GM21515 (cell line): ENCODE measurements around the gene ST6GALNAC3.
"Not testable (repeated sequence)": the region's sequence is repeated elsewhere in the genome, so short reads cannot be mapped to it uniquely, and the experiment has no call there.

Source experiments
- ATAC-seq: cut with Tn5 transposase; IDR thresholded peaks from one replicate; pipeline ENCODE4 v1.9.1; 2021; ENCODE audit not compliant: unreplicated experiment

Gene ST6GALNAC3

GRCh38 chr1:76317299-76317900 lies 242.9 kb downstream of the ST6GALNAC3 start:
- no peak for ATAC-seq

DNA sequence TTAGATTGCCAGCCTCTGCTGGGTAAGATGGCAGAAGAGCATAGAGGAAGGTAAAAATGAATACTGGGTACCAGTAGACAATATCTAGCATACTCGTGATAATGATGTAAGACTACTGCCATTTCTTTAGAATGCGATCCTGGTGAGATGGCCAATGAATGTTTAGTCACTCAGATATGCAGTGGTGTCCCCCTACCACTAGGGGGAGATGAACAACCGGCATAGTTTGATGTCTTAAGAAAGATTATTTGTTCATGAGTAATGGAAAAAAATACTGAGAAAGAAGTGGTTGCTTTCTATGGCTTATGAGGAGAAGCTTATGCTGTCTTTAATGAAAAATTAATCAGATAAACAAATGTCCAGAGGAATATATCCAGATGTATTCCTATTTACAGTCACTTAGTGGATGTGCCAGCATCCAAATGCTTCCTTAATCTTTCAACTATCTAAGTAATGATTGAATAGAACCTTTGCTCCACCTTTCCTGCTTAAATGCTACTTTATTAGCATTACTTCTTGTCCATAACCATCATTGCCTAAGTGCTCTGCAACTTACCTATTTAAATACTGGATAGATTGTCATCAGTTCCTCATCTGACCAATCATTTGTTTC lies 256.6 kb downstream of the ST6GALNAC3 start:
- ATAC-seq, result peak; percentile 89

GRCh38 chr1:76335882-76336281 lies 261.3 kb downstream of the ST6GALNAC3 start:
- ATAC-seq, result no peak

- no peak for ATAC-seq
Measured at GRCh38 chr1:76336931-76337371, 262.4 kb downstream of the ST6GALNAC3 start.

GRCh38 chr1:76337542-76338219 lies 263.1 kb downstream of the ST6GALNAC3 start:
- ATAC-seq, result no peak

- no peak for ATAC-seq
Measured at GRCh38 chr1:76340056-76340455, 265.5 kb downstream of the ST6GALNAC3 start.

GRCh38 chr1:76341816-76342215 lies 267.3 kb downstream of the ST6GALNAC3 start:
- not testable (repeated sequence) for ATAC-seq

DNA sequence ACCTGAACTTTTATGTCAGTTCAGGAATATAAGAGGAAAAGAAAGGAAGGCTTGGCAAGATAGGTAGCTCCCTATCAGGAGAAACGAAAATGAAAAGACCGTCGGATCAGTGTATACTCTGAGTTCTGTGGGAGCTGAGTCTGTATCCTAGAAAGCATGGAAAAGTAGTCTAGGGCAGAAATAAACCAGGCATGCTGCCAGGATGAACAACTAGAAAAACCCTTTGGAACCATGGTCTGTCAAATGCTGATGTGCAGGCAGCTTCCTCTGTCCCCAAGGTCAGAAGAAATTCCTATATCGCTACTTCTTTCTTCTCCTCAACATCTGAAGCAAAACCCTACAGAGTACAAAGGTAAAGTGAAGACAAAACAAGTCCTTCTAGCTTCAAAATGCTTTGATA lies 268.8 kb downstream of the ST6GALNAC3 start:
- no peak for ATAC-seq

DNA sequence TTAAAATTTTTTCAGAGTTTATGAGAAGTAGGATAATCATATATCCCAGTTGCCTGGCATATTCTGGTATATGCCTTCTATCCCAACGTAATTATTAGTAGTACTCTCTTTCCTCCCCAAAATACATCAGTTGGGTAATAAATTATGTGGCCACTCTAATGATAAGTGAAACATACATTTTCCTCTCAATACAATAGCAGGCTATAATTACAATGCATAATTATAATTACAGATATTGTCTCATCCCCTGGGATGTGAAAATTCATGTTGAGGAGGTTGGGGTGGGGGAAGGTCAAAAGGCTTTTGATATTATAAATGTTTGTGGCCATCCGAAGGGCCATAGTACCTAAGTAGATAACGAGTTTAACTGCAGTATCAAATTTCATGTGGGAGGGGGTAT lies 277.1 kb downstream of the ST6GALNAC3 start:
- ATAC-seq, result no peak

DNA sequence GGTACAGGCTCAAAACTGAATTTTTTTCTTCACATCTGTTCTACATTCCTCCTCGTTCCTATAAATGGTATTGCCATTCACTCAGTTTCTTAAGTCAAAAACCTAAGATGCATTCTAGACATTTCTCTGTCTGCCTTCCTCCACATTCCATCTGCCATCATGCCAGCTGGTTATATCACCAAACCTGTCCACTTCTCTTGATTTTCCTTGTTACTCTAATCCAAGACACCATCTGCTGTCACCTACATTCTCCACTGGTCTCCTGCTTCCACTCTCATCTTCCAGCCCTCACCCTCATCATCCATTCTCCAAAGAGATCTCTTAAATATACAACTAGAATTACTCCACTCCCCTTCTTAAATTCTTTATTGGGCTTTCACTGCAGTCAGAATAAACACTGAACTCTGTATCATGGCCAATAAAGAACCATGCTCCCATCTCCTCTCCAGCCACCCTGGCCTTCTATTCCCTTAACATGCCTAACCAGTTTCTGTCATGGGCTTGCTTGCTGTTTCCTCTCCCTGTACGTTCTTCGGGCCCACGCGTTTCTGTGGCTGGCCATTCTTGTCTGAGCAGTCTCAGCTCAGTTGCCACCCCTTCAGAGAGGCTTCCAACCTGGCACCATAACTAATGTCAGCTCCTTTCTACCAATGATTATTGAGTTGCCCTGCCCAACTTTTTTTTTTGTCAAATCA lies 278.3 kb downstream of the ST6GALNAC3 start:
- ATAC-seq, result no peak

DNA sequence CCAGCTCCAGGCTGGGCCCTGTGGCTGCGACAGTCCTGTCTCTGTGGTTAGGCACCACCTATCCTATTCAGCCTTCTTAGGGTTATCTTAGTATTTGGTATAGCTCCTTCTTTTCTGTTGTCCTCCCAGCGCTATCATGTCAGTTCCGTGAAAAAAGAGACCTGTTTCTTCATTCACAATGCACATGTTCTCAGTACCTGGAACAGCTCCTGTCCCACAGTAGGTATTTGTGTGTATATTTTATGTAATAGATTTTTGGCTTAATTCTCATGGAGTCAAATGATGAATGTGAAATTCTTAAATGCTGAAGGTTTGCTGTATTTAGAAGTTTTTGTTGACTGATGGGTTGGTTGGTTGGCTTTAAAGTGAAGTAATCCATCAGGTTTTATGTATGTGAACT lies 279.7 kb downstream of the ST6GALNAC3 start:
- ATAC-seq, result no peak

- no peak for ATAC-seq
Measured at GRCh38 chr1:76366726-76367125, 292.2 kb downstream of the ST6GALNAC3 start.

DNA sequence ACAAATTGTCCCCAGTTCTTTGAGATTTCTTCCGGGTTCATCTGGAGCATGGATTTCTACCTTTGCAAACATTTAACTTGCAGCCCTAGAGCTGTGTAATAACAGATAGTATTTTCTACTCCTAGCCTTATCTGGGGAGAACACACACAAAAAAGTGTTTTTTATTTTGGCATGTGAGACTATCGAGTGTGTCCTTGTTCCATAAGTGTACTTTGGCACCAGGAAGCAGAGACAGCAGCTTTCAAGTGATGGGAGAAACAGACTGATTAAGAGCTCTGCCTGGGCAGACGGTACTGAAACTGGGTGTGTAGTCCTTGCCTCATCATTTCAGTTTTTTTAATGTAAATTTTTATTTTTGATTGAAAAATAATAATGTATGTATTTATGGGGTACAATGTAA lies 297.4 kb downstream of the ST6GALNAC3 start:
- no peak for ATAC-seq

DNA sequence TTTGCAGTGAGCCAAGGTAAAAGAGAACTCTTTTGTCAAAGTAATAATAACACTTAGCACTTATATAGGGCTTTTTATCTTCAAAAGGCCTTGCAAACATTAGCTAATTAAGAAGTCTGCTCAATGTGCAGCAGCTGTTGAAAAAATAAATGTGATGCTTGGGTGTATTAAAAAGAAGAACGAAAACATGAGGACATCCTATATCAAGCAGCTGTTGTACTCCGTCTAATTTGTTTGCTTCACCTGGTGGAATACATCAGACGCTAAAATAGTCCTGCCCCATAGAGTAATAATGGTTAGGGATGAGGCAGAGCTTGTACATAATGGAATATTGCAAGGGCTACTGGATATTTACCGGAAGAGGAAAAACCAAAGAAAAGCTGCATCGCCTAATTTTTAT lies 299.5 kb downstream of the ST6GALNAC3 start:
- ATAC-seq, result no peak

GRCh38 chr1:76377247-76377646 lies 302.7 kb downstream of the ST6GALNAC3 start:
- no peak for ATAC-seq

- ATAC-seq, result no peak
Measured at GRCh38 chr1:76379506-76379905, 305.0 kb downstream of the ST6GALNAC3 start.

GRCh38 chr1:76381450-76382097 lies 307.0 kb downstream of the ST6GALNAC3 start:
- ATAC-seq, result no peak

DNA sequence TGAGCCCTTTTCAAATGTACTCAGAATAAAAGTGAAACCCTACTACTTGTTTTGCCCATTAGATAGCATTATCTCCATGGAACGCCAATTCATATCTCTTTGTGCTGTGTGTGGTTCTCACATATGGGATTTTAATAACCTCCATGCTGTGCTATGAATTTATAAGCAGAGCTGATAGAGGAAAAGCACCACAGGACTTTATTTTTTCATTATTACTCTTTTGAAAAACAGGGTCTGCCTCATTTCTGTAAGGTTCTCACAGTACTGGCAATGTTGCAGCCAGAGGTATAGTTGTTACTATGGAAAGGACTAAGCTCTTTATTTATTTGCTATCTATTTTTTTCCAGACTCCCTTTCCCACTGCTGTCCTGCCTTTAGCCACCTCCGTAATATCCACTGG lies 313.7 kb downstream of the ST6GALNAC3 start:
- ATAC-seq, result no peak

- ATAC-seq, result no peak
Measured at GRCh38 chr1:76390456-76390855, 315.9 kb downstream of the ST6GALNAC3 start.

DNA sequence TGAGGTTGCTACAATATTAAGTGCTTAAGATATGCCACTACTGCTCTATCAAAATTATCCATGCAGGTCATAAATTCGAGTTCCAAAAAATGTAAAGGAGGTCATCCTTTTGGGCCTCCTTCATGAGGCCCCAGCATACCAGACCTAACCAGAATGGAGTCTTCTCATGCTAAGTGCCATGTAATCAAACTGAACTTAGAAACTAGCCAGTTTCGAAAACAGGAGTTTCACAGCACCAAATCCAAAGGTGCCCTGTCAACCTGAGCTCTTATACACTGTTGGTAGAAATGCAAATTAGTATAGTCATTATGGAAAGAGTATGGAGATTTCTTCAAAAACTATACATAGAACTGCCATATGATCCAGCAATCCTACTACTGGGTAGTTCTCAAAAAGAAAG lies 320.5 kb downstream of the ST6GALNAC3 start:
- ATAC-seq, result no peak

- no peak for ATAC-seq
Measured at GRCh38 chr1:76402128-76402527, 327.6 kb downstream of the ST6GALNAC3 start.
